ENCODE data around the gene RAD51C.

DNA sequence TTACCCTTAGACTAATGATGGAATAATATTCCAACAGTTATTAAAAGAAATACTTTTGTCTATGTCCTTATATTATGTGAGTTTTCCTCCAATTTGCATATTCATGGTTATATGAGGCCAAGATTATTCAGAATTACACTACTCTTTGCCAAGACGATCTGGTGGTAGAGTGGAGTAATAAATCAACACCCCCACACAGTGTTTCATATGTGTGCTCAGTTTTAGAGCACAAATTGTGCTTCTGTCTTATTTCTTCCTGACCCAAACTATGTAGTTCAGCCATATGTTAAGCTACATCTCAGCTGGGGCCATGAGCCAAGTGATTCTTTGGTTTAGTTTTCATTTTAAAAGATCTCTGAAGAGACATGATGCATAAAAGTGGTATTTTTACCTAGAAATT is 36.4 kb downstream of the RAD51C start:
- TF ChIP-seq CTCF (IDR thresholded peaks at IDR 0.05; ENCODE audit: poor library complexity) (no peak), EZH2phosphoT487 (IDR thresholded peaks at IDR 0.05; ENCODE audit: low read depth, severe bottlenecking, unreplicated experiment) (no peak), EZH2 (IDR thresholded peaks at IDR 0.05; ENCODE audit: borderline replicate concordance) (no peak)

Data from hepatocyte (in vitro differentiated cells).